Activated CD4-positive, alpha-beta T cell treated with anti-CD3 and anti-CD28 coated beads, Interleukin-10, Interleukin-2, amounts not matched to agents 100 ng/mL and 50 ng/mL, durations not matched to agents 16 hours and 8 hours (primary cell): ENCODE results near the gene DPY19L3.
"Not testable (repeated sequence)": the region's sequence is repeated elsewhere in the genome, so short reads cannot be mapped to it uniquely, and the experiment has no call there.

Experiments
- DNase-seq: peaks from one replicate; pipeline ENCODE4 v3.0.0-alpha.2; 2020

Gene DPY19L3

DNA sequence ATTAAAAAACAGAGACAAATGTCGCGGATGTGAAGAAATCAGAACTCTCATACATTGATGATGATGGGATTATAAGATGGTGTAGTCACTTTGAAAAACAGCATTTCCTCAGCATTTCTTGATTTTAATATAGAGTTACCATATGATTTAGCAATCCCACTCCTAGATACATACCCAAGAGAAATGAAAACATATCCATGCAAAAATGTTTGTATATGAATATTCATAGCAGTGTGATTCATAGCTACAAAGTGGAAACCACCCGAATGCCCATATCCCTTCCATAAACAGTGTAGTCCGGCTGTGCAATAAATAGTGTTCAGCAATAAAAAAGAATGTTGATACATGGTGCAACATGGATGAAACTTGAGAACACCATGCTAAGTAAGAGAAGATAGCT lies 44.6 kb downstream of the DPY19L3 start:
- DNase-seq = peak; percentile 45

DNA sequence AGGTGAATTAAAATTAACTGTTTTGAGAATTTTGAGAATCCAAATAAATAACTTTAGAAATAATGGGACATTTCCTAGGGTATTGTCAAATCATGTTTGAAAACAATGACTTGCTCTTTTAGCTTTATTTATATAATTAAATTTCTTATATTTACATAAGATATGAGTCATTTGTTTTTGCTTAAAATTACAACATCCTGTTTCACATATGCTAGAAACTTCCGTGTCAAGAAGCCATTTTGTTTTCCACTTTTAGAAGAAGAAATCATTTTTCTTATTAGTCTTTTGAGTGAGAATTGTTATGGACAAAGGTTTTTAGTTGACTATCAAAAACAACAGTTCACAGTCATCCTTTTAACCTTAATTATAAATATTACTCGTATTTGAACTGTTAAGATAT lies 48.2 kb downstream of the DPY19L3 start:
- DNase-seq = no peak

DNA sequence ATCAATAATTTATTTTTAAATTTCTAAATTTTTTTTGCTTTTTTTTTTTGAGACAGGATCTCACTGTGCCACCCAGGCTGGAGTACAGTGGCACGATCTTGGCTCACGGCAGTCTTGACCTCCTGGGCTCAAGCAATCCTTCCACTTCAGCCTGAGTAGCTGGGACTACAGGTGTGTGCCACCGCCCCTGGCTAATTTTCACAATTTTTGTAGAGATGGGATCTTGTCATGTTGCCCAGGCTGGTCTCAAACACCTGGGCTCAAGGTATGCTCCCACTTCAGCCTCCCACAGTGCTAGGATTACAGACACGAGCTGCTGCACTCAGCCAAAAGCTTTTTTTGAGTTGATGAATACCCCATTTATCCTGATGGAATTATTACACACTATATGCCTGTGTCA lies 50.8 kb downstream of the DPY19L3 start:
- DNase-seq = no peak

DNA sequence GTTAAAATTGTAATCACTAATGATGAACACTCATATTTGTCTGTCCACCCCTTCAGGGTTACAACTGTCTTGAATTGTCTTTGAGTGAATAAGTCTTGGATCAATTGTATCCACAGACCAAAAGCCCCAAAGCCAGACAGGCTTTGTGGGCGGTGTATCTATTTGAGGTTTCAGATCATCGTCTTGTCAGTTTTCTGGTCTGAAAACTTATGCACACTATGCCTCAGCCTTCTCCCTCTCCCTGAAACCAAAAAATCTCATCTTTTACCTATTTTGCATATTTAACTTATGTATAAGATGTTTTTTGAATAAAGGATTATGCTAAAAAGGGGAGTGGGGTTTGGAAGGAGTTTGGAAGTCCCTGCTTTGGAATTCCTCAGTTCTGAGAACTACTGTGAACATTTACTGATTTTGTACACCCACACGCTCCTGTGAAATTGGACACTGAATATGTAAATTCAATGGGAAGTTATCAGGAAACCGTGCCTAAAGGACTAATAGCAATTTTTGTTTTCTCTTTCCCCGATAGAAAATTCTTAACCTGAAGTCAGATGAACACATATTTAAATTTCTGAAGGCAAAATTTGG lies 52.1 kb downstream of the DPY19L3 start:
- DNase-seq = no peak

DNA sequence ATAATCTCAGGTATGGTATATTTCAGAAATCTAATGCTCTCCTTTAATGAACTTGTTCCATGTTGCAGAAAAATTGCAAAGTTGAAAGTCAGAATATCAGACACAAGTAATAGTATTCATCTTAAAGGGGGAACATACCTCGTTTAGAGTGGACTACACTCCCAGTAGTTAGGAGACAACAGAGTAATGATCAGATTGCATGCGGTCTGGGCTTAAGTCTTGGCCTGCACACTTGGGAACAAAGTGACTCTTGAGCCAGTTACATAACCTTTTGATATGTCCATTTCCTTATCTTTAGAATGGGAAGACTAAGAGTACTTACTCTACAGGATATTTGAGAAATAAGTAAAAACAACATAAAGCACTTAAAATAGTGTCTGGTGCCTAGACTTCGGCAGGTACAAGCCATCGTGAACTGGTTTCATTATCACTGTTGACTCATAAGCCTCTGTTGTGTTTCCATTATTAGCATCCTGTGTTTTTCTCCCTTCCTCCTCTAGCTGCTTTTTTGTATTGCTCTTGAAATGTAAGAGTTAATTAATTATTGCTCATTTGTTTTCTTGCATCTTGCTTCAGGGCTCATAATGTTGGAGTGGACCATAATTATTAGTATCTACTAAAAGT lies 53.0 kb downstream of the DPY19L3 start:
- DNase-seq = peak; percentile 39

DNA sequence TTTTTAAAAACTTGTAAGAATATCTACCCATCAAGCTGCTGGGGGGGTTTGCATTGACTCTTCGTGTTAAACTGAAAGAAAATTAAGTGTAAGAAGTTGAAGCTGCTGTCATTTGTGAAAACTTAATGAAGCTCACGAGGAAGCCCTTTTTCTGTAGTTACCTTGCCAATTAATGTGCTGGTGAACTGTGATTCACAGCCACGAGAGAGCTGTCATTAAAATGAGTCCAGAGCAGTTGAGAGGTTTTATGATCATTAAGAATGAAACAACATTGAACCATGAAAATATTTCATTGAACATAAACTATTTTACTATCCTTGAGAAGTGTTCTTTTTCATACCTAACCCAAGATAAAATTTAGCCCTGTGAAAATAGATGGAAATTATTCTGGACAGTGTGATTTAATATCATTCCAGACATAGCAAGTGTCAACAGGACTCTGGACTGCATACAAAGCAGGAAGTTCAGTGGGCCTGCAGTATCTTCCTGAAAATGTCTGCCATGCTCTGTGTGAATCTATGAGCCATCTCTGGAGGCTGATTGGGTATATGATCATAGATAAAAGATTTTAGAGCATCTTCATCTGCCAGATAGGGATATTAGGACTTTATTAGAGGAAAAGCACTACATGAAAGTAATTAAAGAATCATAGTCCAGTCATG lies 53.8 kb downstream of the DPY19L3 start:
- DNase-seq = no peak

DNA sequence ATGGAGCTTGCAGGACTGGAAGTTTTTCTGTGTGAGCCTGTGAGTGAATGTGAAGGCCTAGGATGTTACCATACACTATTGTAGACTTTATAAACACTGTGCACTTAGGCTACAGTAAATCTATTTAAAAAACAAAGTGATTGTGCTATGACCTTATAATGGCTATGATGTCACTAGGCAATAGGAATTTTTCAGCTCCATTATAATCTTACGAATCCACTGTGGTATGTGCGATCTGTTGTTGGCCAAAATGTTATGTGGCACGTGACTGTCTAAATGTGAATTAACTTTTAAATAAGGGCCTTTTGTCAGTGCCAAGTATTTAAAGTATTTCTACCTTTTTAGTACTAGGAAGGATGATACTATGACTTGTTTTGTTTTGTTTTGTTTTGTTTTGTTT lies 54.9 kb downstream of the DPY19L3 start:
- DNase-seq = no peak

DNA sequence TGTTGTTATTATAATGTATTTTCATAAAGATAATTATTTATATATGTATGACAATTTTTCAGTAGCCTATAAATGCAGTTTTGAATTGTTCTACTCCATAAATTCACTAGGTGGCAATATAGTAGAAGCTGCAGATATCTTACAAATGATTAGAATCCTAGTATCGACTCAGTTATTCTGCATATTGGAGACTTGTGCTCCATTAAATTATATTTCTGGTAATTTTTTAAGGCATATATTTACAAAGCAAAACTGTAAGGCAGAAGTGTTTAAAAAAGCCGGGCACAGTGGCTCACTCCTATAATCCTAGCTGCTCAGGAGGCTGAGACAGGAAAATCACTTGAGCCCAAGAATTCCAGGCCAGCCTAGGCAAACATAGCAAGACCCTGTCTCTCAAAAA lies 58.7 kb downstream of the DPY19L3 start:
- DNase-seq = no peak

DNA sequence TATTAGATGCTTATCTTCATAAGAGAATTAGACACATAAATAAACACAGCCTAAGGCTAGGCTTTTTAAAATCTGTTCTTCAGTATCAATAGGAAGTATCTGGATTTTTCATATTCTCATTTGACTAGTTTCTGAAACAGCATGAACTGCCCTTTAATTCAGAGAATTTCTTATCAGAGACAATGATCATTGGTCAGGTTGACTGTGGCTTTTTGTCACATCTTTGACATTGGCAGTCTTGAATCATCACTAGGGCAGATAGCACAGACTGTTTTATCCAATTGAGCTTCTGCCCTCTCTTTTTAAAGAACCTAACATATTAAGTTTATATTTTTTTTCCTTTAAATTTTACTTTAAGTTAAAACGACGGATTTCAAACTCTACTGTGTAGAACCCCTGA lies 59.6 kb downstream of the DPY19L3 start:
- DNase-seq = peak; percentile 48

DNA sequence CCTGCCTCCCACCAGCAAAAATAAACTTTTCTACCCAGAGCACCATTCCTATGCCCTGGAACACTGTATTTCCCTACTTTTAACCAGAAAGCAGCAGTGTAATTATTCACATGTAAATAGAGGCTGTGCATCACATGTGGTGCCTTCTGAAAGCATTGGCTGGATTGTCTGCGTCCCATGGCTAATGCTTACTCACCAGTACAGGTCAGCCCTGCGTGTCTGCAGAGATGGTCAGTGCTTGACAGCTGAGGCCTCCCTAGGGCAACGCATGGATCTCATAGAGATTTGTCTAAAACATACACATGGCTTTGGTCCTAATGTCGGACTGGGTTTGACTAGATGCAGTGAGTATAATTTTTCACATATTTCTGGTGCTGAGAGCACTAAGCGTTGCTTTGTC lies 64.2 kb downstream of the DPY19L3 start:
- no peak for DNase-seq

DNA sequence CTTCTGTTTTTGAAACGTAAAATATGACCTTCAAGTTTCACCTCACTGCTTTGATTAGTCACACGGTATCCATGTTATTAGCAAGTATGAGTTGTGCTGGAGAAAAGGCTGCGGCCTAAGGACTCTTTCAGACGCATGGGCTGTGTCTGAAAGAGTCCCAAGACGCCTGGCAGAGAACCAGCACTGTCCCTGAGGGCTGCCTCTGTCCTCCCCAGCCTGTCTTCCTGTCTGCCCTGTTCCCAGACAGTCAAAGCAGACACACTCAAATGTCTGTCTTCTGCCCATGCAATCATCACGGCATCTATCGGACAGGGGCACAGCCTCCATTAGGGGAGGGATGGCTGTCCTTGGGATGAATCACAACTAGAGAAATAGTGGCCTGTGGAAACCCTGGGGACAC lies 65.5 kb downstream of the DPY19L3 start:
- DNase-seq = no peak

DNA sequence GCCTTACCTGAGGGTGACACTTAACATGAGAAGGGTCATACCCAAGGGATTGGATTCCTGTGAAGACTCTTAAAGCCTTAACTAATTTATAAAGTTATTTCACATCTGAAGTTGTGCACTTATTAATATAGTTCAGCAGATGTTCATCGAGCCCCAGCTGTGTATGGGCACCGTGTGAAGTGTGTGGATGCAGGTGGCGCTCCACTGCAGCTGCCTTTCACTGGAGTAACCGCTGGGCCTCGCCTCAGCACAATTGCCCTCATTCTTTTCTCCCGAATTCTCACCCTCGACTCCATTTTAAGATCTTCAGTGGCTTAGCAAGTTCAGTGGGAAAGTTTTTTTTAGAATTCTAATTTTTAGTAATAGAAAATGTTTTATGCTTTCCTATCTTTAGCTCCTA lies 66.2 kb downstream of the DPY19L3 start:
- DNase-seq = no peak

DNA sequence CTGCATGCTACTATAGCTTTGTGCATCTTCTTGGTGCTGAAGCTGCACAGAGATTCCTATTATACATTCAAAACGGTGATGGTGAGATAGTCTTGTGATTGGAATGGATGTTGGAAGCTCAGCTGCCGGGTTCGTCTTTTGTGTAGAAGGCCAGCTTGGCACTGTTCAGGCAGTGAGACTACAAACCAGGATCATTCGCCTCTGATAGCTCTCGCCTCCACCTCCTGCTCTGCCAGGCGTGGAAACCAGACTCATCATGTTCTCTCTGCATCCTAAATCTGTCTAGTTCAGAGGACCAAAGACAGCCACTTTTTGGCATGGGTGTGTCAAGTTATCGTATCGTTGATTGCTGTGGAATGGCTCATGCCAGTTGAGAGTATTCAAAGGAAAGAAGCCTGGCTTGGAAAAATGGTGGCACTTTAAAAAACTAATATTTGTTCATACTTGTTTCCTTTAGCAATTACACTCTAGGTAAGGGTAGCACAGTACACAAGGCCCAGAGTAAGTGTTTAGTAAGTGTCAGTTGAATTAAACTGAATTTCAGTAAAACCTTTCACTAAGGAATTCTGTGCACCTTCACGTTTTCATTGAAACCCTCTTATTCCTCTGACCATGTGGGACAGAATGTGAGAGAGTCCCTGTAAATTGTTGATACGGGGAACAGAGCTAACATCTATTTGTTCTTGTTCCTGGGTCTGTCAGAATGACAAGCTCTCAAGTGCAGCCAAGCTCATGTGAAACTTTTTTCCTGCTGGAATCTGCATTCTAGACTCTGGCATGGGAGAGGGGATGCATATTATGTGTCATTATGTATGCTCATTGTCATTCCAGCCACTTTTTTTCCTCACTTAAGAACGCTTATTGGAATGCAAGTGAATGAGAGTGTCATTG lies 69.8 kb downstream of the DPY19L3 start:
- DNase-seq = no peak

DNA sequence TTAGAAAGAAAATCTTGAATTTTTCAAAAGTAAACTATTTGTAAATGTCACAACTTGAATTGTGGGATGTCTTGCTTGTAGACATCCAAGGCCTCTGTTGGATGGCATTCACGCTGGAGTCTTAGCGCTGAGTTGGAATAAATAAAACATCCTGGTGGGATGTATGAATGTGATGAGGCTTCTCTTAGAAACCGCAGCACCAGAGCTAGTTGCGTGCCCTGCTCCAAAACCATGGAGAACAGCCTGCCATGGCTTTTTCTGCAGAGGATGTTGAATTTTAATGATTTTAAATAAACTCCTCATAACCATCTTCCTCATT lies 70.4 kb downstream of the DPY19L3 start:
- DNase-seq = no peak

DNA sequence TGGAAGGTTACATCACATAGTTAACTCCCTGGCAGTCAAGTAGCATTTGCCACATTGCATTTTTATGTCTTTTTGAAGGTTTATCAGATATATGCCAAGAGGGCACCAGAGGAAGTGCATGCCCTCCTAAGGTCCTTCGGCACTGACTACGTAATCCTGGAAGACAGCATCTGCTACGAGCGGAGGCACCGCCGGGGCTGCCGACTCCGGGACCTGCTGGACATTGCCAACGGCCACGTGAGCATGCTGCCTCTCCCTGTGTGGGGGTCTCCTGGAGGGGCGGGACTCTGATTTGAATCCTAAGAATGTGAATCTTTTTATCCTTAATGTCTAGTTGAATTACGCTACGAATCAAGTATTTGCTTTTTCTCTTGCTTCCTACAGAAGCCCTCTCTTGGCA lies 74.8 kb downstream of the DPY19L3 start:
- DNase-seq = no peak

DNA sequence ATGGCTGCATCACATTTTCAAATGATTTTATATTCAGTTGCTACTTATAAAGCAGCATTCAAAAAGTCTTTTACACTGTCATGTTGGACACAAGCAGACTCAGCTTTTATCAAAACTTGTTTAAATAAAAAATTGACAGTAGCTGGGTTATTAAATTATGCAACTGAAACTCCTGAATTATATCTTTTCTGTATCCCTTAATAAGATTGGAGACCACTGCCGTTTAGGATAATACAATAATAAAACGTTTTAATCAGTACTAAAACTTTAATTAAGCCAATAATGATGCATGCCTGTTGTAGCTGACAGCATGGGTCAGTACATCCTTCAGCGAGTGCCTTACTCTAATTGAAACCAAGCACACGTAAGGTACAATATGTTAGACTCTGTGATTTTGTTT lies 78.0 kb downstream of the DPY19L3 start:
- DNase-seq = no peak

DNA sequence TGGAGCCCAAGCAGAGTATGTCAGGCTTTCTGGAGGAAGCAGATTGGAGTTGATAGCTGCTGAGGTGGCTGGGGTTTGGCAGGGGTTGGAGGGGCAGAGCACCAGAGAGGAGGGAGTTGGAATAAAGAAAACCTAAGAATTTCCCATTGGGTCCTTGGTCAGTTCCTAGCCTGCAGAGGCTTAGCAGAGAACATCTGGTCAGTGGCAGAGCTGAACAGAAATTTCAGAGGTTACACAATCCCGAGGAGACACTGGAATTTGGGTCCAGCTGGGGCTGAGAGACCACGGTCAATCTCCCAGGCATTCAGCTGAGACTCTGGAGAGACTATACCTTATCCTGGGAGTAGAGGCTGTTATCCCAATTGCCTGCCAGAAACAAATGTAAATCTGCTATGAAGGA lies 84.4 kb downstream of the DPY19L3 start:
- DNase-seq = no peak

DNA sequence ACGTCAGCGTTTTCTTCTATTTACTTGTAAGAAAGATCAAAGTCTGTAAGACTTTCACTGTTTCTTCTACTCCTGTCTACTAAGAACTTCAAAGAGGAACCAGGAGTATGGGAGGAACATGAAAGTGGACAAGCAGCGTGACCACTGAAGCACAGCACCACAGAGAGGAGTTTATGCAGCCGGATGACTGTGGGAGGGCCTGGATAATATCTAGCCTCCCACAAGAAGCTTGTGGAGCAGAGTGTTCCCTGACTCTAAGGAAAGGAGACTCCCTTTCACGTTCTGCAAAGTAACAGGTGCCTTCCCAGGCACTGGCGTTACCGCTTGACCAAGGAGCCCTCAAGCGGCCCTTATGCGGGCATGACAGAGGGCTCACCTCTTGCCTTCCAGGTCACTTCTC lies 91.8 kb downstream of the DPY19L3 start:
- no peak for DNase-seq

DNA sequence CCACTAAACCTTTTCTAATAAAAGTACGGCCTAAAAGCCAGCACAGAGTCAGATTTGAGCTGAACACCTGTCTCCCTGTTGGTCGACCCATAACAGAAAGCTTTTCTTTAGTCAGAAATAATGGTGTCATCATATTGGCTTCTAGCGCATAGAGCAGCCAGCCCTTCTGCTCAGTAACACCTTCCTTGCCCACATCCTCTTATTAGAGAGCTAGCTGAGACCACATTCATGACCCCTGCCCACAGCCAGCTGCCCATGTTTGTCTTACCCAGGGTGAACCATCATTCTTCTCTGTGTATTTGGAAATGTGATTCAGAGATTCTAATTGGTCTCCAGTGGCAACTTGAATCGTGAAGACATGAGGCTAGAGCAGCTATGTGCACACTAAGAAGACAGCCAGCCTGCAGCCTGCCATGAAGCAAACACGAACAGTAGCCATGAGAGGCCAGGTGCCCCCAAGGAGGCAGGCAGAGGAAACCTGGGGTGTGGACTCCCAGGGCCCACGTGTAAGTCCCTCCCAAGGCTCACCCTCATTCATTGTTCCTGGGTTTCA lies 93.2 kb downstream of the DPY19L3 start:
- DNase-seq = no peak

DNA sequence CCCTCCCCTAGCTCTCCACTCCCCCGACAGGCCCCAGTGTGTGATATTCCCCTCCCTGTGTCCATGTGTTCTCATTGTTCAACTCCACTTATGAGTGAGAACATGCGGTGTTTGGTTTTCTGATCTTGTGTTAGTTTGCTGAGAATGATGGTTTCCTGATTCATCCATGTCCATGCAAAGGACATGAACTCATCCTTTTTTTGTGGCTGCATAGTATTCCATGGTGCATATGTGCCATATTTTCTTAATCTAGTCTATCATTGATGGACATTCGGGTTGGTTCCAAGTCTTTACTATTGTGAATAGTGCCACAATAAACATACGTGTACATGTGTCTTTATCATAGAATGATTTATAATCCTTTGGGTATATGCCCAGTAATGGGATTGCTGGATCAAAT lies 106.9 kb downstream of the DPY19L3 start:
- not testable (repeated sequence) for DNase-seq

DNA sequence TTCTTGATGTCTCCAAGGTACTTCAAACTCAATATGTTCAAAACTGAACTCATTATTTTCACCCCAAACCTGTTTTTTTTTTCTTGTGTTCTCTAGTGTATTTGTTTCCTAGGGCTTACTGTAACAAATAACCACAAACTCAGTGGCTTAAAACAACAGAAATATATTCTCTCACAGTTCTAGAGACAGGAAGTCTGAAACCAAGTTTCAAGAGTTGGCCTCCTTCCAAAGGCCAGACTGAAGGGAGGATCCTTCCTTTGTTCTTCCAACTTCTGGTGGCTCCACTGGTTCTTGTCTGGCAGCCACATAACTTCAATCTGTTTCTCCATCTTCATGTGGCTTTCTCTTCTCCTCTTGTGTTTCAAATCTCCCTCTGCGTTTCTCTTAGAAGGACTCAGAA lies 113.5 kb downstream of the DPY19L3 start:
- DNase-seq = no peak

DNA sequence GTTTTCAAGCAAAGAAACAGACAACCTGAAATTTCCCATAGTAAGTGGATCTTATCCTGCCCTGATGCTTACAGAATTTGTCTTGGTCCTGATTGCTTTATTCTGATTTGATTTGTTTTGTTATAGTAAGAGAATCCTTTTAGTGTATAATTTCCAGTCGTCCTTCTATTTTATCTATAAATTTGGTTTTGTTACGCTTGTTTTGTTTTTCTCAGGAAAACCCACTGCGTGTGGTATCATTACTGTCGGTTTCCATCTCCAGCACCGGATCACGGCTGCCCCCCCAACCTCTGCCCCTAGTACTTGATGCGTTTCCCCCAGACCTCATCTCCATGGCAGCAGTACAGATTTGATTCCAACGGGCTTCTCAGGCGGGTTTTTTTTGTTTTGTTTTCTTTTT lies 117.4 kb downstream of the DPY19L3 start:
- no peak for DNase-seq

DNA sequence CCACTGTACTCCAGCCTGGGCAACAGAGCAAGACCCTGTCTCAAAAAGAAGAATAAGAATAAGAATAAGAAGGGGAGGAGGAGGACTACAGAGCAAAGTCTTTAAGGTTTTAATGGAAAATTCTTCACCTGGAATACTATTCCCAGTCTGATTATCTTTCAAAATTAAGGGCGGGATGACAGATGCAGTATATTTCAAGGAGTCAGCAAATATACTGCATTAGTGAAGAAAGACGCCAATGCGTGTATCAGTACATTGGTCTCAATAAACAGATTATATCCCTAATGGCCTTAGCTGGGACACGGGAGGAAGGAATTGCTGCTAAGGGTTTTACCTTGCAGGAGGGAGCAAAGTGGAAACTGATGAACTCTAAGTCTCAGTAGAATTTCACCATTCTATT lies 121.3 kb downstream of the DPY19L3 start:
- no peak for DNase-seq

DNA sequence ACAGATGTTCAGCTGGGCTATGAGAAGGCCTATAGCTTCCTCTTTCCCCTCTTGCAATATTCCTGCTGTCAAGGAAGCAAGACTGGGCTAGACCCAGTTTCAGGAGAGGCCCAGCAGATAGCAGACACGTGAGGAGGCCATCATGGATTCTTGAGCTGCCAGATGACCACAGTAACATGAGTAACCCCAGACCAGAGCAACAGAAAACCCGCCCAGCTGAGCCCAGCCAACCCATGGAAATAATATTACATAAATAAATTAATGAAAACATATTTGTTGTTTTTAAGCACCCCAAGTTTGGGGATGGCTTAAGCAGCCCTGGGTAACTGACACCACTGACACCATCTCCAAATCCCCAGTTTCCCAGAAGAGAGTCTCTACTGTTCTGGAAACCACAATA lies 125.2 kb downstream of the DPY19L3 start:
- no peak for DNase-seq
